ENCODE results near the gene WDFY4. TPM values are rescaled to one million over a fixed set of nuclear protein-coding genes. Genes with fewer than 3 reads are reported as not detected.

The WDFY4 gene
- total RNA-seq, 1 donor, result 28.9 TPM

DNA sequence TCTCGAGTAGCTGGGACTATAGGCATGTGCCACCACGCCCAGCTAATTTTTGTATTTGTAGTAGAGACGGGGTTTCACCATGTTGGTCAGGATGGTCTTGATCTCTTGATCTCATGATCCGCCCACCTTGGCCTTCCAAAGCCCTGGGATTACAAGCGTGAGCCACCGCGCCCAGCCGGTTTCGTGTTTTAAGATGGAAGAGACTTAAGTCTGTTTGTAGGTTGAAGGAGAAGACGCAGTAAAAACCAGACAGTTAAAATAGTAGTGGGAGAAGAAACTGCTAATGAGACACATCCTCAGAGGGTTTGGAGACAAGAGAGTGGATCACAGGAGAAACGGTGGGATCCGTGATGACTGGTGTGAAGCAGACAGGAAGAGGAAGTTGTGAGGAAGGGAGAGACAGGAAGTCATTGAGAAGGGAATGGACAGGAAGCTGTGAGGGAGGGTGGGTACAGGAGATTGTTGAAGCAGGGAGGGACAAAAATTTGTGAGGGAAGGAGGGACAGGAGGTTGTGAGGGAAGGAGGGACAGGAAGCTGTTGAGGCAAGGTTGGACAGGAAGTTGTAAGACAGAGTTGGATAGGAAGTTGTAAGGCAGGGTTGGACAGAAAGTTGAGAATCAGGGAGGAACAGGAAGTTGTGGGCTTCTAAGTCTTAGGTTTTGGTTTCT, 115.5 kb downstream of the WDFY4 start:
- H3K9me3 ChIP-seq (ENCODE audit: low read depth, low read length), result no peaks in the 10 kb centered on the region
- peaks cover 66% of the 10 kb centered on the region for H3K4me1 ChIP-seq (ENCODE audit: insufficient read depth, low read length)
- no peaks in the 10 kb centered on the region for H3K27me3 ChIP-seq (ENCODE audit: insufficient read depth, low read length)
- no peak overlapping the region for H3K4me3 ChIP-seq (ENCODE audit: low read length)

DNA sequence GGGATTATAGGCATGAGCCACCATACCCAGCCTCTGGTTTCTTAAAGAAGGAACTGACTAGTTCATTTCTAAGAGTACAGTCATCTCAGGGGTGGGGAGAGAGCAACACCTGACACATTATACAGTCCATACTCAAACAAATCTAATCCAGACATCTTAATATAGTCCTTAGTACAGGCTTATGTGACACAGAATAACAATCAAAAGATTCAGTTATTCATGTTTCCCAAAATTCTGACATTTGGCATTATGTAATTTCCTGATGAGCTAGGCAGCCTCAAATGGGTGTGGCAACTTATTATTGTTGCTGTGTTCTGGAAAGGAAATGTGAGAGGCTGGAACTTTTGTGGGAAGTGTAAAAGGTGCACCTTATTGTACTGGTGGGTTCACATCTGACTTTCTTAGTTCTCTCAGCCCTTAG, 116.3 kb downstream of the WDFY4 start:
- Histone ChIP-seq H3K9me3 (ENCODE audit: low read depth, low read length) (no peaks in the 10 kb centered on the region), H3K4me3 (ENCODE audit: low read length) (no peak overlapping the region), H3K27me3 (ENCODE audit: insufficient read depth, low read length) (no peaks in the 10 kb centered on the region), H3K4me1 (ENCODE audit: insufficient read depth, low read length) (peaks cover 74% of the 10 kb centered on the region)

DNA sequence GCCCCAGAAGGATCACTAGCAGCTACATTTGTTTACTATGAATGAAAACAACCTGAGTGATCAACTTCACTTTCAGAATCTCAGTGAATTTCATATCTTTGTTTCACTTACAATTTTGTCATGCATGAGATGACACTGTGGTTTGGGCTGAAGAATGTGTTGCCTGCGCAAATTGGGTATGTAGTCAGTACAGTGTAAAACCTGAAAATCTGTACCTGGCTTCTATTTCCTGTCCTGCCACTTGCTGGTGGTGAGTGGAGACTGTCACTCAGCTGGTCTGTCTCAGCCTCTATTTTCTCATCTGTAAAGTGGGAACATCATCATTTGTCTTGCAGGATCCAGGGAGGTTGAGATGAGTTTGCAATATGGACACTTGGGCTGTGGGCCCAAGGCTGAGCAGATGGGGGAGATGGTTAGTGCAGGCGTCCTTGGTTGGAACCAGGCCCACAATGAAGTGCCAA, 118.0 kb downstream of the WDFY4 start:
- H3K4me3 ChIP-seq (ENCODE audit: low read length), result no peak overlapping the region
- no peaks in the 10 kb centered on the region for H3K9me3 ChIP-seq (ENCODE audit: low read depth, low read length)
- H3K4me1 ChIP-seq (ENCODE audit: insufficient read depth, low read length), result peaks cover 82% of the 10 kb centered on the region
- no peaks in the 10 kb centered on the region for H3K27me3 ChIP-seq (ENCODE audit: insufficient read depth, low read length)

DNA sequence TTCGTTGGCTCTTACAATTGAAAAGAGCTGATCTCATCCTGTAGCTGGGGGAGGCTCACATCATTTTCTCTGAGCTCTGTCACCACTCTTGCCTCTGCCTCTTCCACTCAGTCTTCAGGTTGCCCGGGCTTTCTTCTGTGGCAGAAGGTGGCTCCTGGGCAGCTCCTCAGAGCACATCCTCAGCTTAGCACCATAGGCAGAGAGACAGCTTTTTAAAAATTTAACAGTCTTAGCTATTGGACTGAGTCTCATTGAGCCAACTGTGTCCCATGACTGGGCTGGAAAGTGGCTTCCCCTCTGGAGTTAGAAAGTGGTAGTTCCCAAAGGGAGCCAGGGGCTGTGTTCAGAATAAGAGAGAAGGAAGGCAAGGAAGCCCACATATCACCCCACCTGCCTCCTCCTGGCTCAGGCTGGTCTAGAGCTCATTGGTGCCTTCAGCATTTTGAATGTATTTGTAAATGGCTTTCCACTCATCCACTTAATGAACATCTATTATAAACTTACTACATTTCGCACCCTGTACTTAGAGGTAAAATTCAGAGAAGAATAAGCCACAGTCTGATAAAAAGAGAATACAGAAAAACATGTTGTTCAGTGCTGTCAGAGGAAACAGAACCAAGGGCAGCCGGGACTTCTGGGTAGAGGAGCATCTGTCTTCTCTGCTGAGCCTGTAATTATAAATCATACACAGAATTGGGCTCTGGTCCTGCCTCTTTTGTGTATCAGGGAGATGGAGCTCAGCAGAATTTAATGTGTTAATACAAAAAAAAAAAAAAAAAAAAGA, 119.3 kb downstream of the WDFY4 start:
- peaks cover 77% of the 10 kb centered on the region for H3K4me1 ChIP-seq (ENCODE audit: insufficient read depth, low read length)
- no peaks in the 10 kb centered on the region for H3K27me3 ChIP-seq (ENCODE audit: insufficient read depth, low read length)
- no peaks in the 10 kb centered on the region for H3K9me3 ChIP-seq (ENCODE audit: low read depth, low read length)

DNA sequence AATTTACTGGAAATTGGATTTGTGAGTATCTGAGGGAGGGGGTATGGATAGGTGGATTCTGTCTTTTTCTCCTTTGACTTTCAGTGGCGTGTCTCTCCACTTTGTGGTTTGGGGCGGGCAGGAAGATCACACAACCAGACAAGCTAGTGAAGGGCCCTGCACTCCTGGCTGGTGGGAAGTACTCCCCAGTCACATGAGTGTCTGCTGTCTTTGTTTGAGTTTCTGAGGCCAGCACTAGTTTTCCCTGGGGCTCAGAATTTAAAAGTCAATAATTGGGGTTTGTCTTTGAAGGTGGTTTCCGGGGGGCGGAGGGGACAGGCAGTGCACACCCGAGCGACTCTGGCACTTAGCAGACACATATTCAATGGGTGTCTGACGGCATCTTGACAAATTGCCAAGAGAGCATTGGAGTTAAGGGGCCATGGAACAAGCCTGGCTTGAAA, 120.1 kb downstream of the WDFY4 start:
- Histone ChIP-seq H3K4me1 (ENCODE audit: insufficient read depth, low read length) (peaks cover 69% of the 10 kb centered on the region), H3K27me3 (ENCODE audit: insufficient read depth, low read length) (no peaks in the 10 kb centered on the region), H3K9me3 (ENCODE audit: low read depth, low read length) (no peaks in the 10 kb centered on the region), H3K4me3 (ENCODE audit: low read length) (no peak overlapping the region)

More for the DNA sequence above, 119.3 kb downstream of the WDFY4 start:
- H3K4me3 ChIP-seq (ENCODE audit: low read length), result no peak overlapping the region

DNA sequence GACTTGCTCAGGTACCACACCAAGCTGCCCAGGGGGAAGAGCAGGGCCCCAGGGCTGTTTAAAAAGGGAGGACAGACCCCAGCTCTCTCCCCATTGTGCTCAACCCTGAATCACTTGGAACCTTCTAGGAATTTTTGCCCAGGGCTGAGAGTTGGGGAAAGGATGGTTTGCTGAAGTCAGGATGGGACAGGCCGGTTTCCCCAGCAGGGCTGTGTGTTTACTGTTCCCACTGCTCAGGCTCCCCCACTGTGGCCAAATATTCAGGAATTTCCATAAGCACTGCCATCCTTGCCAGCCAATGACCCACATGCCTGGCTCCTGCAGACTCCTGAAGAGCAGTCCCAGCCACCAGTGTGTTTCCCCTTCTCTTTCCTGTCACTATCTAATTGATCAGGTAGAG, 120.7 kb downstream of the WDFY4 start:
- peaks cover 63% of the 10 kb centered on the region for H3K4me1 ChIP-seq (ENCODE audit: insufficient read depth, low read length)
- no peak overlapping the region for H3K4me3 ChIP-seq (ENCODE audit: low read length)
- no peaks in the 10 kb centered on the region for H3K9me3 ChIP-seq (ENCODE audit: low read depth, low read length)
- H3K27me3 ChIP-seq (ENCODE audit: insufficient read depth, low read length), result no peaks in the 10 kb centered on the region

DNA sequence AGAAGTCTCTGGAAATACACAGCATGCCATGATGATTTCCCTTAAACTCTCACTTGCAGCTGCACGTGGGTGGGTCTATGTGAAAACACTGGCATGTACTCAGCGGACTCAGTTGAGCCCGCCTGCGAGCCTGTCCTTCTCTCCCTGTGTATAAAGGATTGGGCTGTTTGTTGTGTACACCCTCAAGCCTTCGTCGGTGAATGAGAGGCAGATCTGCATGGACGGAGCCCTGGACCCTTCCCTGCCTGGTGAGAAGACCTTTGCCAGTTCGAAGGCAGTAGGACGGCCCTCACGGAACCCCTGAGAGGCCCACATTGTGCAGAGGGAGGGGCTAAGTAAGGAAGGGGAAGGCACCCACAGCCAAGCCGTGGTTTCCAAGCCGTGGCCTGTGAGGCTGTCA, 121.2 kb downstream of the WDFY4 start:
- no peaks in the 10 kb centered on the region for H3K9me3 ChIP-seq (ENCODE audit: low read depth, low read length)
- peaks cover 58% of the 10 kb centered on the region for H3K4me1 ChIP-seq (ENCODE audit: insufficient read depth, low read length)
- no peak overlapping the region for H3K4me3 ChIP-seq (ENCODE audit: low read length)
- no peaks in the 10 kb centered on the region for H3K27me3 ChIP-seq (ENCODE audit: insufficient read depth, low read length)

DNA sequence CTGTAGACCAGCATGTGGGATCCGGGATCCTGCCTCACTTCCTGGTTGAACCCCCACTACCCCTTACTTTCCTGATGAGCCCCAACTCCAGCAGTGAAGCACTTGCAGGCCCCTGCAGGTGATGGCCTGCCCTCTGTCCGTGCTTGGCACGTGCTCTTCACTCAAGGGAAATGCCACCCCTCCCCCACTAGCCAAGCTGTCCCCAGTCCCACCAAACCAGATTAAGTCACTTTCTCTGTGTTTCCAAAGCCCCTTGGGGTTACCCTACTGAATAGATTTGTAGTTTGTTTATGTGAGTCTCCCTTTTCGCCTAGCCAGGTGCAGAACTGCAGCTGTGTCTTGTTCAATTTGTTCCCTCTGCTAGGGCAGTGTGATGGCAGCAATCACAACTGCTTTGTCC, 121.7 kb downstream of the WDFY4 start:
- Histone ChIP-seq H3K4me3 (ENCODE audit: low read length) (no peak overlapping the region), H3K27me3 (ENCODE audit: insufficient read depth, low read length) (no peaks in the 10 kb centered on the region), H3K4me1 (ENCODE audit: insufficient read depth, low read length) (peaks cover 53% of the 10 kb centered on the region), H3K9me3 (ENCODE audit: low read depth, low read length) (no peaks in the 10 kb centered on the region)

DNA sequence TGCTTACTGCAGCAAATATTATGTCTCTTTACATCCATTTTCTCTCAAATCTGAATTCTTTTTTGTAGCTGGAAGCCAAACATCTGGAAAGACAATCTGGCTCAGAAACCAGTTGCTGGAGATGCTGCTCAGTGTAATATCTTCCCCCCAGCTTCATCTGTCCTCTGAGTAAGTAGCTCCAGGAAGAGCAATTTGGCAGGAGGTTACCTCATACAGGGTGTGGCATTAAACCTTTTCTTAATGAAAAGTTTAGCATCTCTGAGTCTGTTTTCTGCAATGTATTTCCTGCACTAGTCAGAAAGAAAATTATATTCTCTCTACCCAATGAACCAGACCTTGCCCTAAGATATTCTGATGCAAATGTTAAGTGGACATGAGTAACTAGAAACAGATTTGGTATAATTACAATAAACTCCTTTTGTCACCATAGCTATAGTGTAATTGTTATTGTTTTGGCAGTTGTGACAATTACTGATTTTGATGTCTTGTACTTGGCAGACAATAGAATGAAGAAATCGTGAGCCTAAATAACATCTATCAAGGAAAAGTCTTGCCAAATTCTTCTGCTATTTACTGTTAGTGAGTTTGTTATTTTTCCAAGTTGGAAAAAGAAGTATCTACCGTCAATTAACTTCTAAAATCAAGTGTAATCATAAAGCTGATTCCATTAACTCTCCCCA, 123.3 kb downstream of the WDFY4 start:
- H3K9me3 ChIP-seq (ENCODE audit: low read depth, low read length), result no peaks in the 10 kb centered on the region
- no peak overlapping the region for H3K4me3 ChIP-seq (ENCODE audit: low read length)
- H3K27me3 ChIP-seq (ENCODE audit: insufficient read depth, low read length), result no peaks in the 10 kb centered on the region
- H3K4me1 ChIP-seq (ENCODE audit: insufficient read depth, low read length), result peaks cover 40% of the 10 kb centered on the region

DNA sequence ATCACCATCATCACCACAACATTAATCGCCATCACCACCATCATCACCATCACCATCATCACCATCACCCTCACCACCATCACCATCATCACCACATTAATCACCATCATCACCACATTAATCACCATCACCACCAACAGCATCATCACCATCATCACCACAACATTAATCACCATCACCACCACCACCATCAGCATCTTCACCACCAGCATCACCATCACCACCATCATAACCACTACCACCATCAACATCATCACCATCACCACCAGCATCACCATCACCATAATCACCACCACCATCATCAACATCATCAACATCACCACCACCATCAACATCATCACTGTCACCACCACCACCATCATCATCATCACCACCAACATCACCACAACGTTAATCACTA, 124.6 kb downstream of the WDFY4 start:
- Histone ChIP-seq H3K27me3 (ENCODE audit: insufficient read depth, low read length) (no peaks in the 10 kb centered on the region), H3K4me3 (ENCODE audit: low read length) (no peak overlapping the region), H3K4me1 (ENCODE audit: insufficient read depth, low read length) (peaks cover 27% of the 10 kb centered on the region), H3K9me3 (ENCODE audit: low read depth, low read length) (no peaks in the 10 kb centered on the region)

DNA sequence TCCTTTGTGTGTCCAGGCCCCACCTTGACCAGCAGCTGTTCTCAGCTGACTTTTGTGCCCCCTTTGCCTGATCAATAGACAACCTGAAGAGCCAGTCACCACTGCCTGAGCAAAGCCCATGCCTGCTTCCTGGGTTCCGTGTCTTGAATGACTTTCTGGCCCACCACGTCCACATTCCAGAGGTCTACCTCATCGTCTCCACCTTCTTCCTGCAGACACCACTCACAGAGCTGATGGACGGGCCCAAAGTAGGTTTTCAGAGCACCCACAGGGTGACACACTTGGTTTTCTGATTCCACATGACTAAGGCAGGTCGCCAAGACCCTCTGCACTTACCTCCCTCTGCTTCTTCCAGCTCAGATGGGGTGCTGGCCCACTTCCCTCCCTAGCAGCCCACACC, 126.8 kb downstream of the WDFY4 start:
- Histone ChIP-seq H3K27me3 (ENCODE audit: insufficient read depth, low read length) (no peaks in the 10 kb centered on the region), H3K4me3 (ENCODE audit: low read length) (no peak overlapping the region), H3K4me1 (ENCODE audit: insufficient read depth, low read length) (peaks cover 5% of the 10 kb centered on the region)

DNA sequence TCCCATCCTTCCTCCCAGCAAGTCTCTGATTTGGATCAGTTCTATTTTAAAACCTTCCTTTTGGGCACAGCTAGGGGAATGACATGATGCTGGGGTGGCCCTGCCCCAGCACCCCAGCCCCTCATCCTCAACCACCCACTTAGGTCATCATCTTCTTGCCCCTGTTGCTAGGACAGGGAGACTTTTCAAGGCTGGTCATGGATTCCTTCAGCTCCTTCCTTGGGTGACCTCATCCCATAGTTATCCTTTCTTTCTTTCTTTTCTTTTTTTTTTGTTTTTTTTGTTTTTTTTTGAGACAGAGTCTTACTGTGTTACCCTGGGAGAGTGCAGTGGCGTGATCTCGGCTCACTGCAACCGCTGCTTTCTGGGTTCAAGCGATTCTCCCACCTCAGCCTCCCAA, 127.2 kb downstream of the WDFY4 start:
- Histone ChIP-seq H3K27me3 (ENCODE audit: insufficient read depth, low read length) (no peaks in the 10 kb centered on the region), H3K9me3 (ENCODE audit: low read depth, low read length) (no peaks in the 10 kb centered on the region), H3K4me1 (ENCODE audit: insufficient read depth, low read length) (peaks cover 4% of the 10 kb centered on the region), H3K4me3 (ENCODE audit: low read length) (no peak overlapping the region)

More for the DNA sequence above, 126.8 kb downstream of the WDFY4 start:
- no peaks in the 10 kb centered on the region for H3K9me3 ChIP-seq (ENCODE audit: low read depth, low read length)

DNA sequence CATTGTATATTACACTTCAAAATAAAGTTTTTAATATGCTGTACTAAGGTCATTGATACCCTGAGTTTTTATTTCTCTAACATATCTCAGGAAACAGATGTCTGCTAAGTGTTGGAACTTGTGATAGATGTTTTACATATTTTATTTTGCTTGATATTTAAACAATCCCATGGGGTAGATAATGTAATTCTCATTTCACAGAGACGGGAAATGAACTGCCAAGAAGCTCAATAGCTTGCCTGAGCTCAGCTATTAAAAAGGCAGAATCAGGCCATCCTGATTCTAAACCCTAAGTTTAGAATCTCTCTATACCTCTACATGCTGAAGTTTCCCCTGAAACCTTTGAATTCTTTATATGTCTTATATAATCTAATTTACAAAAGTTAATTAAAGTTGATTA, 128.6 kb downstream of the WDFY4 start:
- no peaks in the 10 kb centered on the region for H3K9me3 ChIP-seq (ENCODE audit: low read depth, low read length)
- no peaks in the 10 kb centered on the region for H3K4me1 ChIP-seq (ENCODE audit: insufficient read depth, low read length)
- no peaks in the 10 kb centered on the region for H3K27me3 ChIP-seq (ENCODE audit: insufficient read depth, low read length)
- H3K4me3 ChIP-seq (ENCODE audit: low read length), result no peak overlapping the region

DNA sequence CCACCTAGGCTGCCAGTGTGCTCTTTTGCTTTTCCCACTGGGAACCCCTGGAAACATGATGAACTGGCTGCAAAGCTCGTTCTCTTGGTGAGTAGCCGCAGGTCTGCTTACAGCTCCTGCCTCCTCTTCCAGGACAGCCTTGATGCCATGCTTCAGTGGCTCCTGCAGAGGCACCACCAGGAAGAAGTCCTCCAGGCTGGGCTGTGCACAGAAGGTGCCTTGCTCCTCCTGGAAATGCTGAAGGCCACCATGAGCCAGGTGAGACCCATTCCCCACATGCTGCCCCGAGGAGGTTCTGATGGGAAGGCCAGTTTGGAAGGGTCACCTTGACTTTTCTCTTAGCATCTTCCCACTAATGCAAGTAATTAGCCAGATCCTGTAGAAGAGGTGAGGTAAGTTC, 129.2 kb downstream of the WDFY4 start:
- Histone ChIP-seq H3K27me3 (ENCODE audit: insufficient read depth, low read length) (no peaks in the 10 kb centered on the region), H3K4me1 (ENCODE audit: insufficient read depth, low read length) (no peaks in the 10 kb centered on the region), H3K4me3 (ENCODE audit: low read length) (no peak overlapping the region), H3K9me3 (ENCODE audit: low read depth, low read length) (no peaks in the 10 kb centered on the region)

DNA sequence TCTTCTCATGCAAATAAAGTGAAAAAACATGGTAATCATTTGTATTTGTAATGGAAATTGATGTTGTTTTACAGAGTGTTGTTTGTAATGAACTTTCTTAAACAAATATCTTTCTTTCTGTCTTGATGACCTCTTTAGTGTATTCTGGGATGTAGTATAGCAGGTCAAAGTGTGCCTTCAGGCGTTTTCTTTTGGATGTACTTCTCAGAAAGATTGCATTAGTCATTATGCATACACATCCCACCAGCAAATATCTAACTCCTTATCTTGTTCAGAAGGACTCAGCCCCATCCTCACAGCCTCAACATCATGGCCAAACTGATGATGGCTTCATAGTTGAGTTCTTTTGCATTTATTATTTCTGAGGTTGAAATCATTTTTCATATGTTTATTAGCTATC, 130.3 kb downstream of the WDFY4 start:
- Histone ChIP-seq H3K4me3 (ENCODE audit: low read length) (no peak overlapping the region), H3K9me3 (ENCODE audit: low read depth, low read length) (no peaks in the 10 kb centered on the region), H3K27me3 (ENCODE audit: insufficient read depth, low read length) (no peaks in the 10 kb centered on the region), H3K4me1 (ENCODE audit: insufficient read depth, low read length) (no peaks in the 10 kb centered on the region)
